Caco-2 (cell line): ENCODE measurements around the gene SPC25. TPM values are rescaled to one million over a fixed set of nuclear protein-coding genes. Genes with fewer than 3 reads are reported as not detected.

Experiments
- BruUV-seq: library from RNA; stranded (reverse); fragments of 400-500 nt; replicated peaks from 2 replicates; lab custom pipeline; 2021; lab: Mats Ljungman, UMichigan
- CTCF ChIA-PET: fragments of 300-600 bp; sonication (Branson Sonifier 250); formaldehyde crosslinking; loops from one replicate; lab custom pipeline; 2022; ENCODE audit warnings: antibody characterized with exemption; lab: Charles Lee
- POLR2A ChIA-PET: fragments of 300-600 bp; sonication (Branson Sonifier 250); formaldehyde crosslinking; loops from one replicate; lab custom pipeline; 2022; ENCODE audit warnings: antibody characterized with exemption; lab: Charles Lee
- DNase-seq, 2 experiments: peaks; one replicate each; pipeline versions ENCODE4 v3.0.0 to v3.0.0-alpha.2; 2020 to 2022
- H3K27me3 ChIP-seq: replicated peaks from 2 replicates; pipeline ENCODE4 v1.6.0; 2011; ENCODE audit warnings: low read length; ENCODE audit not compliant: control insufficient read depth, insufficient read depth
- H3K36me3 ChIP-seq: 2 replicates; pipeline ENCODE4 v1.5.1; 2011; ENCODE audit warnings: low read length; ENCODE audit not compliant: control insufficient read depth, insufficient read depth
- H3K4me1 ChIP-seq: fragments of 250-450 bp; sonication (Bioruptor Pico); 2 replicates; pipeline ENCODE4 v1.5.1; 2020; ENCODE audit warnings: mild to moderate bottlenecking
- H3K4me3 ChIP-seq: 2 replicates; pipeline ENCODE4 v1.5.1; 2011; ENCODE audit warnings: low read depth, mild to moderate bottlenecking, control low read depth, low read length
- H3K9me3 ChIP-seq: fragments of 250-450 bp; sonication (Bioruptor Pico); 2 replicates; pipeline ENCODE4 v1.5.1; 2020; ENCODE audit warnings: mild to moderate bottlenecking, moderate library complexity
- H3K27ac Mint-ChIP-seq: one replicate; pipeline ENCODE4 v1.8.0; 2022; ENCODE audit warnings: mixed read lengths; ENCODE audit not compliant: unreplicated experiment
- H3K27me3 Mint-ChIP-seq: one replicate; pipeline ENCODE4 v1.8.0; 2022; ENCODE audit warnings: mixed read lengths; ENCODE audit not compliant: insufficient read depth, unreplicated experiment
- H3K36me3 Mint-ChIP-seq: one replicate; pipeline ENCODE4 v1.8.0; 2022; ENCODE audit warnings: mild to moderate bottlenecking, mixed read lengths; ENCODE audit not compliant: insufficient read depth, unreplicated experiment
- H3K4me1 Mint-ChIP-seq: one replicate; pipeline ENCODE4 v1.8.0; 2022; ENCODE audit warnings: low read depth, mixed read lengths; ENCODE audit not compliant: unreplicated experiment
- H3K4me3 Mint-ChIP-seq: one replicate; pipeline ENCODE4 v1.8.0; 2022; ENCODE audit warnings: mild to moderate bottlenecking, moderate library complexity, mixed read lengths; ENCODE audit not compliant: unreplicated experiment
- H3K9me3 Mint-ChIP-seq: one replicate; pipeline ENCODE4 v1.8.0; 2022; ENCODE audit warnings: mixed read lengths; ENCODE audit not compliant: unreplicated experiment
- intact Hi-C: fragments of 100-400 bp; cut with micrococcal nuclease; formaldehyde crosslinking; loops from one replicate; pipeline ENCODE4 v1.10.0; 2022; ENCODE audit not compliant: unreplicated experiment
- total RNA-seq: library from RNA; stranded (reverse); gene quantifications from 2 replicates; pipeline ENCODE4 v1.2.3, GENCODE V29; 2022
- TF ChIP-seq, protein P1 (sequence below), 2 experiments: fragments of 200-600 bp in 1 of 2; IDR thresholded peaks; 1 replicate in 1 of 2; 2 replicates in 1 of 2; pipeline versions ENCODE4 v1.5.1 to v1.8.0; 2011 to 2022; ENCODE audit warnings: antibody characterized with exemption in 1 of 2, control low read depth in 1 of 2, inconsistent platforms in 1 of 2, low read depth in 1 of 2, low read length in 1 of 2, mild to moderate bottlenecking in 1 of 2, moderate library complexity in 1 of 2; ENCODE audit not compliant: insufficient read depth in 1 of 2, severe bottlenecking in 1 of 2, unreplicated experiment in 1 of 2

Gene SPC25
- total RNA-seq, 1 experiment from 2014 or later = 32.6 TPM

DNA sequence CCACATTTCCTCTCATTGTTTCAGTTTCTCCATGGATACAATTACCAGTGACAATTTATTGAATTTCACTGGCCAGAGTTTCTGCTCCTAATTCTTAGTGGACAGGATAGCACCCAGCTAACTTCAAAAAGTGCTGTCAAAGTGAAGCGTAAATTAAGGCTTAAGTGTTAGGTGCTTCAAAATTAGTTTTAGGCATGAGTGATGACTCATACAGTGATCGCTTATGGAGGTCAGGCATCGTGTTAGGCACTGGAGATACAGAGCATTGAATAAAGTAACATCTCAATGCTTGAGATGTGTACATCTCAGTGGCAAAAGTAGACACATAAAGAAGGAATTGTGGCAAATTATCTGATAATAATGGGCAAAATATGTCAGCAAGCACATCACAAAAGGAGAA, 47.0 kb downstream of the SPC25 start:
- intact Hi-C loops = no loop called here
- POLR2A ChIA-PET = no interaction called here
- Histone ChIP-seq H3K36me3 (no peaks in the 10 kb centered on the region), H3K9me3 (no peaks in the 10 kb centered on the region), H3K27me3 (no peaks in the 10 kb centered on the region), H3K4me1 (no peaks in the 10 kb centered on the region), H3K4me3 (no peak overlapping the region)
- Mint-ChIP-seq H3K4me1 (no peaks in the 10 kb centered on the region), H3K36me3 (peaks cover 10% of the 10 kb centered on the region), H3K27ac (no peak overlapping the region), H3K27me3 (no peaks in the 10 kb centered on the region), H3K9me3 (no peaks in the 10 kb centered on the region), H3K4me3 (no peak overlapping the region)
- no peak for DNase-seq
- TF ChIP-seq, protein P1, sequence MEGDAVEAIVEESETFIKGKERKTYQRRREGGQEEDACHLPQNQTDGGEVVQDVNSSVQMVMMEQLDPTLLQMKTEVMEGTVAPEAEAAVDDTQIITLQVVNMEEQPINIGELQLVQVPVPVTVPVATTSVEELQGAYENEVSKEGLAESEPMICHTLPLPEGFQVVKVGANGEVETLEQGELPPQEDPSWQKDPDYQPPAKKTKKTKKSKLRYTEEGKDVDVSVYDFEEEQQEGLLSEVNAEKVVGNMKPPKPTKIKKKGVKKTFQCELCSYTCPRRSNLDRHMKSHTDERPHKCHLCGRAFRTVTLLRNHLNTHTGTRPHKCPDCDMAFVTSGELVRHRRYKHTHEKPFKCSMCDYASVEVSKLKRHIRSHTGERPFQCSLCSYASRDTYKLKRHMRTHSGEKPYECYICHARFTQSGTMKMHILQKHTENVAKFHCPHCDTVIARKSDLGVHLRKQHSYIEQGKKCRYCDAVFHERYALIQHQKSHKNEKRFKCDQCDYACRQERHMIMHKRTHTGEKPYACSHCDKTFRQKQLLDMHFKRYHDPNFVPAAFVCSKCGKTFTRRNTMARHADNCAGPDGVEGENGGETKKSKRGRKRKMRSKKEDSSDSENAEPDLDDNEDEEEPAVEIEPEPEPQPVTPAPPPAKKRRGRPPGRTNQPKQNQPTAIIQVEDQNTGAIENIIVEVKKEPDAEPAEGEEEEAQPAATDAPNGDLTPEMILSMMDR (IDR thresholded peaks at IDR 0.05; ENCODE audit: insufficient read depth in 1 of 2, low read depth in 1 of 2, low read length in 1 of 2, severe bottlenecking in 1 of 2, unreplicated experiment in 1 of 2) = no peak
- CTCF ChIA-PET = no interaction called here
- no TSS peak for BruUV-seq

DNA sequence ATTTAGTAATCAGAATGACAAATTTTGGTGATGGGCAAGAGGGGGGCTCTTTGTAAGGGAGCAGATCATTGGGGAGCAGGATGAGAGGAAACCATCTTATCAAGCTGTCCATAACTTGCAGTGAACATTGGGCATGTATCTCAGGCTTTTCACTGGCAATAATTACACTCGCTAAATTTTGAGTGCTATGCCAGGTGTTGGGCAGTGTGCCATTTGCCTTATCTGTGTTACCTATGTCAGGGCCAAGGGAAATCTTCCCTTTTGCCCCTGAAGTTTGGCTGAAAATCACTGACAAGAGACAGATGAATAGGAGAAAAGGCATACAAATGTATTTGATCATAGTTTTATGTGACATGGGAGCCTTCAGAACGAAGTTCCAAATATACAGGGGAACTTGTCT, 48.8 kb downstream of the SPC25 start:
- ChIA-PET POLR2A (no interaction called here), CTCF (no interaction called here)
- Mint-ChIP-seq H3K36me3 (peaks cover 10% of the 10 kb centered on the region), H3K9me3 (no peaks in the 10 kb centered on the region), H3K4me1 (no peaks in the 10 kb centered on the region), H3K4me3 (no peak overlapping the region), H3K27ac (no peak overlapping the region), H3K27me3 (no peaks in the 10 kb centered on the region)
- TF ChIP-seq, protein P1 (IDR thresholded peaks at IDR 0.05; ENCODE audit: insufficient read depth in 1 of 2, low read depth in 1 of 2, low read length in 1 of 2, severe bottlenecking in 1 of 2, unreplicated experiment in 1 of 2) = no peak
- Histone ChIP-seq H3K4me3 (no peak overlapping the region), H3K4me1 (no peaks in the 10 kb centered on the region), H3K27me3 (no peaks in the 10 kb centered on the region), H3K9me3 (no peaks in the 10 kb centered on the region), H3K36me3 (no peaks in the 10 kb centered on the region)
- intact Hi-C loops = no loop called here
- no peak for DNase-seq
- no TSS peak for BruUV-seq

DNA sequence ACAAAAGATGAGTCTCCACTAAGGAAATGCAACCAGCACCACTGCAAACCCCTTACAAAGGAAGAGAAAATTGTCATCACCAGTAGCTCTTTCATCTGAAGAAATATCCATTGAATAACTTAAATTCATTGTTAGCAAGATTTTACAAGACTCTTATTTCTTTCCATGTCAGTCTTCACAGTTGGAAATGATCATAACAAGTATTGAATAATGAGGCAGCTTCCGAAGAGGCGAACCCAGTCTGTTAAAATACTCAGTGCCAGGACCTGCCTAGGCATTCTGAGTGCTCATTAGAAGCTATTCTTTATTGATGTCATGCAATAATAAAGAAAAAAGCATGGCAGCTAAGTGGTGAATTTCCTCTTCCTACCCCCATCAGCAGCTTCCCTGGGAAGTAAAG, 54.3 kb downstream of the SPC25 start:
- H3K36me3 Mint-ChIP-seq = no peaks in the 10 kb centered on the region
- Histone ChIP-seq H3K9me3 (no peaks in the 10 kb centered on the region), H3K36me3 (no peaks in the 10 kb centered on the region), H3K4me3 (no peak overlapping the region), H3K4me1 (no peaks in the 10 kb centered on the region), H3K27me3 (no peaks in the 10 kb centered on the region)
- TF ChIP-seq, protein P1 (IDR thresholded peaks at IDR 0.05; ENCODE audit: insufficient read depth in 1 of 2, low read depth in 1 of 2, low read length in 1 of 2, severe bottlenecking in 1 of 2, unreplicated experiment in 1 of 2) = no peak
- H3K27me3 Mint-ChIP-seq = no peaks in the 10 kb centered on the region
- no peaks in the 10 kb centered on the region for H3K9me3 Mint-ChIP-seq
- CTCF ChIA-PET = no interaction called here
- no peak overlapping the region for H3K4me3 Mint-ChIP-seq
- no peak overlapping the region for H3K27ac Mint-ChIP-seq
- no TSS peak for BruUV-seq
- intact Hi-C loops = no loop called here
- DNase-seq = no peak
- H3K4me1 Mint-ChIP-seq = no peaks in the 10 kb centered on the region
- POLR2A ChIA-PET = no interaction called here
